ENCODE results near the gene DNM2.

DNA sequence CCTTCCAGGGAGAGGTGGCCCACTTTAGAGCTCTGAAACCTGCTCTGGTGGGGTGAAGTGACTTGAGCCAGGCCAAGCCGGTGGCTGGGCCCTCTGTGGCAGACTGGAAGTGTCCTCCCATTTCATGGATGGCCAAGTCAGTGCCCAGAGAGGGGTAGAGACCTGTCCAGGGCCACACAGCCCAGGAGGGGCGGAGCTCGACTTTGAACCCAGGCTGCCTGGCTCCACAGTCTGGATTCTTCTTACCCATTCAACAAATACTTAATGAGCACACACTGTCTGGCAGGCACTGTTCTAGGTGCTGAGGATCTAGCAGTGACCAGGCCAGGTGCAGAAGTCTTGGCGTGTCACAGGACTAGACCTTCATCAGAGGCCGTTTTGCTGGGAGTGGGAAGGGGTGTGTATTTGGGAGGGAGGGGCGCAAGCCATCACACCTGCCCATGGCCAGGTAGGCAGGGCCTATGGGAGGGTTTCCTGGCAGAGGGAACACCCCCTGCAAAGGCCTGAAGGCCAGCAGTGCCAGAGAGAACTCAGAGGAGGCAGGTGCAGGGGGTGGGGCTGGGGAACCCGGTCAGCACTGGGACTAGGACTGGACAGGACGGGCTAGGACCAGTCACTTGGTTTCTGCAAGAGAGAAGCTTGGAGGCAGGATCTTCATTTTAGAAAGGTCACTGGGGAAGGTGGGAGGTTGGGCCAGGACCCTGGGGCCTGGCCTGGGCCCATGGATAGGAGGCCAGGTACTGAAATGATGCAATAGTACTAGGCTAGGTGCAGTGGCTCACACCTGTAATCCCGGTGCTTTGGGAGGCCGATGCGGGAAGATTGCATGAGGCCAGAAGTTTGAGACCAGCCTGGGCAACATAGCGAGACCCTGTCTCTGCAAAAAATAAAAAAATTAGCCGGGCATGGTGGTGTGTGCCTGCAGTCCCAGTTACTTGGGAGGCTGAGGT, 31.8 kb downstream of the DNM2 start:
- TF ChIP-seq EZH2 (IDR thresholded peaks at IDR 0.05) (no peak), POLR2AphosphoS5 (IDR thresholded peaks at IDR 0.05; ENCODE audit: borderline replicate concordance, low read depth, low read length) (no peak)
